Measurements from ENCODE around the gene FAM76B. TPM values are rescaled to one million over a fixed set of nuclear protein-coding genes. Genes with fewer than 3 reads are reported as not detected.

Gene FAM76B
- polyA plus RNA-seq, 3 donors = 7.8 to 46.6 (median 8.2) TPM

GRCh38 chr11:95780544-95780943 is 9.0 kb downstream of the FAM76B start:
- Histone ChIP-seq H2AFZ (ENCODE audit: insufficient read depth, low read depth, low read length, poor library complexity, severe bottlenecking) (no peak overlapping the region), H3K27me3 (ENCODE audit: control insufficient read depth in 2 of 2, insufficient read depth in 2 of 2, low read length in 2 of 2) (no peaks in the 10 kb centered on the region), H3K4me2 (replicated peaks; ENCODE audit: extremely low read depth, low read length, poor library complexity, severe bottlenecking) (no peak overlapping the region), H4K20me1 (ENCODE audit: insufficient read depth, low read length) (no peaks in the 10 kb centered on the region), H3K79me2 (ENCODE audit: insufficient read depth, low read length) (peaks cover 33% of the 10 kb centered on the region), H3K27ac (ENCODE audit: low read depth in 1 of 2, low read length in 2 of 2) (no peak overlapping the region), H3K36me3 (replicated peaks in 1 of 2; ENCODE audit: control insufficient read depth in 1 of 2, insufficient read depth in 2 of 2, low read length in 2 of 2) (peaks cover 95 to 100% of the 10 kb centered on the region in 2 donors), H3K9ac (ENCODE audit: insufficient read depth, low read length, poor library complexity, severe bottlenecking) (no peak overlapping the region), H3K4me1 (ENCODE audit: control insufficient read depth in 1 of 2, insufficient read depth in 2 of 2, low read length in 2 of 2) (no peaks in the 10 kb centered on the region), H3K9me3 (replicated peaks in 1 of 2; ENCODE audit: control insufficient read depth in 1 of 2, insufficient read depth in 1 of 2, low read length in 2 of 2) (no peaks in the 10 kb centered on the region), H3K4me3 (replicated peaks in 1 of 3; ENCODE audit: low read depth in 2 of 3, low read length in 3 of 3) (no peak overlapping the region)
- peaks cover 5% of the 10 kb centered on the region for H3K4me1 Mint-ChIP-seq
- intact Hi-C loops (cut with micrococcal nuclease) = loop anchor here in 1 of 2 donors (10.0 kb wide), 1 partner anchor 546 kb away; the partner anchor contains the start of gene SESN3
- DNase-seq = no peak
- H3K27me3 Mint-ChIP-seq (ENCODE audit: low read depth in 3 of 3) = no peaks in the 10 kb centered on the region
- peaks cover 76 to 83% of the 10 kb centered on the region in 2 donors for H3K36me3 Mint-ChIP-seq
- no peak overlapping the region for H3K4me3 Mint-ChIP-seq
- no CpG with 5 or more reads among the region's 2 CpGs for WGBS (ENCODE audit: insufficient coverage)
- H3K27ac Mint-ChIP-seq = peak overlapping the region in 1 of 7 donors; percentile 15
- H3K9me3 Mint-ChIP-seq = no peaks in the 10 kb centered on the region
- TF ChIP-seq CTCF (IDR thresholded peaks at IDR 0.05) = no peak

- Mint-ChIP-seq H3K9me3 (no peaks in the 10 kb centered on the region), H3K4me3 (no peak overlapping the region), H3K36me3 (peaks cover 80 to 84% of the 10 kb centered on the region in 2 donors), H3K4me1 (peaks cover 3% of the 10 kb centered on the region), H3K27ac (no peak overlapping the region), H3K27me3 (ENCODE audit: low read depth in 3 of 3) (no peaks in the 10 kb centered on the region)
- DNase-seq = no peak
- Histone ChIP-seq H3K4me2 (replicated peaks; ENCODE audit: extremely low read depth, low read length, poor library complexity, severe bottlenecking) (no peak overlapping the region), H3K27me3 (ENCODE audit: control insufficient read depth in 2 of 2, insufficient read depth in 2 of 2, low read length in 2 of 2) (no peaks in the 10 kb centered on the region), H2AFZ (ENCODE audit: insufficient read depth, low read depth, low read length, poor library complexity, severe bottlenecking) (no peak overlapping the region), H3K4me1 (ENCODE audit: control insufficient read depth in 1 of 2, insufficient read depth in 2 of 2, low read length in 2 of 2) (no peaks in the 10 kb centered on the region), H3K9me3 (replicated peaks in 1 of 2; ENCODE audit: control insufficient read depth in 1 of 2, insufficient read depth in 1 of 2, low read length in 2 of 2) (no peaks in the 10 kb centered on the region), H3K27ac (ENCODE audit: low read depth in 1 of 2, low read length in 2 of 2) (no peak overlapping the region), H3K36me3 (replicated peaks in 1 of 2; ENCODE audit: control insufficient read depth in 1 of 2, insufficient read depth in 2 of 2, low read length in 2 of 2) (peaks cover 100% of the 10 kb centered on the region in 2 donors), H3K79me2 (ENCODE audit: insufficient read depth, low read length) (peaks cover 22% of the 10 kb centered on the region), H3K4me3 (replicated peaks in 1 of 3; ENCODE audit: low read depth in 2 of 3, low read length in 3 of 3) (no peak overlapping the region), H4K20me1 (ENCODE audit: insufficient read depth, low read length) (no peaks in the 10 kb centered on the region), H3K9ac (ENCODE audit: insufficient read depth, low read length, poor library complexity, severe bottlenecking) (no peak overlapping the region)
- no CpG with 5 or more reads among the region's 3 CpGs for WGBS (ENCODE audit: insufficient coverage)
- TF ChIP-seq CTCF (IDR thresholded peaks at IDR 0.05) = no peak
- intact Hi-C loops (cut with micrococcal nuclease) = no loop called here
Observed at GRCh38 chr11:95778699-95779098, 10.9 kb downstream of the FAM76B start.
